Heart left ventricle (tissue), 13 donors: ENCODE results near the gene THSD7B.

Experiments used
- CTCF ChIP-seq, 12 donors: fragments of 200-600 bp; sonication (generic) in 4 of 12; IDR thresholded peaks; one replicate each; pipeline versions ENCODE4 v1.5.0 to v1.8.0; 2018 to 2022; ENCODE audit warnings: antibody characterized with exemption in 12 of 12, mild to moderate bottlenecking in 5 of 12
- POLR2A ChIP-seq, 2 donors: fragments of 450-650 bp; IDR thresholded peaks; one replicate each; pipeline ENCODE4 v1.6.1; 2017; ENCODE audit warnings: antibody characterized with exemption in 2 of 2, mild to moderate bottlenecking in 2 of 2, moderate library complexity in 2 of 2
- donor health status: ischemic (EF 13 %, LVEDD 7.1; RV severe dilation, severe dysfunction).
- donor health status: DM: no; HTN: yes; CAD: no.
- donor health status: DM: no; HTN: no; CAD: no.
- donor health status: ischemic (EF 25% LVEDD 6.9; RV normal size, moderate dysfunction).
- donor health status: ischemic (EF 25% LVEDD 5.7; RV mildly dilated, moderate dysfunction).
- donor health status: ischemic (EF 35%, LVEDD 5.7; RV mildly dilated, moderate dysfunction).
- donor health status: nonischemic (EF 11% LVEDD 7.7; RV severe dilation, severe dysfunction).
- donor health status: DM: yes; HTN: yes; CAD: no.
- donor health status: PGD.
- donor health status: ischemic (EF 29% LVEDD 5.4; RV normal size, mild dysfunction).
- donor health status: nonischemic (EF 23%, LVEDD 6.1; RV moderate dilation, normal function).

GRCh38 chr2:137252934-137253333 lies 487.6 kb downstream of the THSD7B start:
- TF ChIP-seq CTCF (IDR thresholded peaks at IDR 0.05), result no peak
- TF ChIP-seq POLR2A (IDR thresholded peaks at IDR 0.05), result no peak
